Transverse colon (tissue), 3 donors: ENCODE data around the gene FAM50B.

ENCODE experiments used
- POLR2A ChIP-seq: fragments of 450-650 bp; IDR thresholded peaks from one replicate; pipeline ENCODE4 v1.6.1; 2016; ENCODE audit warnings: antibody characterized with exemption, mild to moderate bottlenecking, moderate library complexity
- POLR2AphosphoS5 ChIP-seq, 3 donors: sonication (generic); formaldehyde crosslinking; IDR thresholded peaks; one replicate each; pipeline ENCODE4 v1.6.1; 2016; ENCODE audit warnings: antibody characterized with exemption in 3 of 3

- TF ChIP-seq POLR2A (no peak), POLR2AphosphoS5 (IDR thresholded peaks at IDR 0.05) (no peak)
Observed at GRCh38 chr6:3887150-3887700, 38.1 kb downstream of the FAM50B start.
